WTC11 (cell line): ENCODE measurements around the gene PDIA2. TPM values are rescaled to one million over a fixed set of nuclear protein-coding genes. Genes with fewer than 3 reads are reported as not detected.

Source experiments
- ATAC-seq: fragments of 200-7000 bp; cut with Tn5 transposase; 2 replicates; pipeline ENCODE4 v1.10.0; 2021; ENCODE audit warnings: mild to moderate bottlenecking, moderate library complexity
- CTCF ChIA-PET: fragments of 300-600 bp; sonication (Branson Sonifier 250); formaldehyde crosslinking; loops from one replicate; lab custom pipeline; 2021; ENCODE audit warnings: antibody characterized with exemption; lab: Charles Lee
- POLR2A ChIA-PET: fragments of 350-600 bp; sonication (Branson Sonifier 250); formaldehyde crosslinking; loops from one replicate; lab custom pipeline; 2021; ENCODE audit warnings: antibody characterized with exemption; lab: Charles Lee
- DNase-seq: peaks from one replicate; pipeline ENCODE4 v3.0.0; 2021; ENCODE audit warnings: low spot score
- H3K27ac Mint-ChIP-seq: 2 replicates; pipeline ENCODE4 v1.8.0; 2021; ENCODE audit warnings: mixed read lengths
- H3K27me3 Mint-ChIP-seq: 2 replicates; pipeline ENCODE4 v1.8.0; 2021; ENCODE audit warnings: low read depth, mild to moderate bottlenecking, moderate library complexity, mixed read lengths
- H3K36me3 Mint-ChIP-seq: 2 replicates; pipeline ENCODE4 v1.8.0; 2021; ENCODE audit warnings: mixed read lengths
- H3K4me1 Mint-ChIP-seq: 2 replicates; pipeline ENCODE4 v1.8.0; 2022; ENCODE audit warnings: mixed read lengths
- H3K4me3 Mint-ChIP-seq: 2 replicates; pipeline ENCODE4 v1.8.0; 2021; ENCODE audit warnings: mild to moderate bottlenecking, moderate library complexity, mixed read lengths
- H3K9me3 Mint-ChIP-seq: 2 replicates; pipeline ENCODE4 v1.8.0; 2021; ENCODE audit warnings: mixed read lengths
- ATF6 ChIP-seq: sonication (generic); formaldehyde crosslinking; IDR thresholded peaks from 2 replicates; pipeline ENCODE4 v1.8.1; 2023; ENCODE audit warnings: mild to moderate bottlenecking, missing genetic modification reagents
- CBFB ChIP-seq: sonication (generic); formaldehyde crosslinking; IDR thresholded peaks from 2 replicates; pipeline ENCODE4 v1.8.1; 2022; ENCODE audit warnings: mild to moderate bottlenecking, low read depth, missing genetic modification reagents
- CDX4 ChIP-seq: fragments of 250-450 bp; sonication (Bioruptor Pico); IDR thresholded peaks from 2 replicates; pipeline ENCODE4 v1.9.0; 2021; ENCODE audit warnings: moderate library complexity, mild to moderate bottlenecking, inconsistent platforms, borderline replicate concordance
- CREB1 ChIP-seq: sonication (generic); formaldehyde crosslinking; IDR thresholded peaks from 2 replicates; pipeline ENCODE4 v1.8.0; 2023; ENCODE audit warnings: mild to moderate bottlenecking, missing genetic modification reagents
- ESRRA ChIP-seq: sonication (generic); formaldehyde crosslinking; IDR thresholded peaks from 2 replicates; pipeline ENCODE4 v1.8.1; 2022; ENCODE audit warnings: mild to moderate bottlenecking, missing genetic modification reagents, borderline replicate concordance
- GRHL2 ChIP-seq: fragments of 250-450 bp; sonication (Bioruptor Pico); IDR thresholded peaks from 2 replicates; pipeline ENCODE4 v1.8.0; 2022; ENCODE audit warnings: mild to moderate bottlenecking, moderate library complexity; ENCODE audit not compliant: insufficient replicate concordance, severe bottlenecking
- JUN ChIP-seq: sonication (generic); formaldehyde crosslinking; IDR thresholded peaks from 2 replicates; pipeline ENCODE4 v1.8.0; 2023; ENCODE audit warnings: mild to moderate bottlenecking, missing genetic modification reagents
- MXD4 ChIP-seq: fragments of 250-450 bp; sonication (Bioruptor Pico); IDR thresholded peaks from 2 replicates; pipeline ENCODE4 v1.8.0; 2021; ENCODE audit warnings: mild to moderate bottlenecking, moderate library complexity, borderline replicate concordance
- PREB ChIP-seq: sonication (generic); formaldehyde crosslinking; IDR thresholded peaks from 2 replicates; pipeline ENCODE4 v1.8.1; 2022; ENCODE audit warnings: mild to moderate bottlenecking, missing genetic modification reagents, moderate library complexity, borderline replicate concordance
- TEAD4 ChIP-seq: sonication (generic); formaldehyde crosslinking; IDR thresholded peaks from 2 replicates; pipeline ENCODE4 v1.8.0; 2022; ENCODE audit warnings: mild to moderate bottlenecking, missing genetic modification reagents
- ZMAT4 ChIP-seq: fragments of 250-450 bp; sonication (Bioruptor Pico); IDR thresholded peaks from 2 replicates; pipeline ENCODE4 v1.9.0; 2021; ENCODE audit warnings: mild to moderate bottlenecking
- ZNF138 ChIP-seq: sonication (generic); formaldehyde crosslinking; conservative IDR thresholded peaks from 2 replicates; pipeline ENCODE4 v1.8.1; 2022; ENCODE audit warnings: mild to moderate bottlenecking, moderate library complexity, missing genetic modification reagents
- ZNF232 ChIP-seq: sonication (generic); formaldehyde crosslinking; IDR thresholded peaks from 2 replicates; pipeline ENCODE4 v1.8.0; 2022; ENCODE audit warnings: mild to moderate bottlenecking, missing genetic modification reagents
- ZNF317 ChIP-seq: sonication (generic); formaldehyde crosslinking; IDR thresholded peaks from 2 replicates; pipeline ENCODE4 v1.8.1; 2023; ENCODE audit warnings: low read depth, mild to moderate bottlenecking, moderate library complexity, missing genetic modification reagents, borderline replicate concordance
- ZNF416 ChIP-seq: fragments of 250-450 bp; sonication (Bioruptor Pico); IDR thresholded peaks from 2 replicates; pipeline ENCODE4 v1.9.0; 2021; ENCODE audit warnings: mild to moderate bottlenecking, inconsistent platforms
- ZNF512 ChIP-seq: sonication (generic); formaldehyde crosslinking; IDR thresholded peaks from 2 replicates; pipeline ENCODE4 v1.8.1; 2022; ENCODE audit warnings: missing genetic modification reagents, borderline replicate concordance
- total RNA-seq: library from RNA; stranded (reverse); gene quantifications from 3 replicates; pipeline ENCODE4 v1.2.3, GENCODE V29; 2021
- TF ChIP-seq, protein P1 (sequence below): sonication (generic); formaldehyde crosslinking; IDR thresholded peaks from 2 replicates; pipeline ENCODE4 v1.8.0; 2022; ENCODE audit warnings: mild to moderate bottlenecking, missing genetic modification reagents
- TF ChIP-seq, protein P2 (sequence below): sonication (generic); formaldehyde crosslinking; IDR thresholded peaks from 2 replicates; pipeline ENCODE4 v1.8.0; 2022; ENCODE audit warnings: mild to moderate bottlenecking, missing genetic modification reagents
- TF ChIP-seq, protein P3 (sequence below): sonication (generic); formaldehyde crosslinking; conservative IDR thresholded peaks from 2 replicates; pipeline ENCODE4 v1.8.1; 2023; ENCODE audit warnings: mild to moderate bottlenecking, low read depth, missing genetic modification reagents, moderate library complexity
- TF ChIP-seq, protein P4 (sequence below): fragments of 250-450 bp; sonication (Bioruptor Pico); IDR thresholded peaks from 2 replicates; pipeline ENCODE4 v1.9.0; 2021; ENCODE audit warnings: mild to moderate bottlenecking

The PDIA2 gene
- total RNA-seq, 1 experiment from 2014 or later: 2.4 TPM

- no peaks in the 10 kb centered on the region for H3K9me3 Mint-ChIP-seq
- peaks cover 30% of the 10 kb centered on the region for H3K4me1 Mint-ChIP-seq
- peak overlapping the region; percentile 83; the same call in 1 of the 2 replicates for H3K27ac Mint-ChIP-seq
- CTCF ChIA-PET: interaction anchor here (0.7 to 1.4 kb wide), 4 partner anchors 10 to 214 kb away, joined by 3 to 4 read pairs (median 3); no protein-coding TSS in a partner anchor
- H3K27me3 Mint-ChIP-seq: no peaks in the 10 kb centered on the region
- no peak overlapping the region for H3K4me3 Mint-ChIP-seq
- TF ChIP-seq, protein P1, sequence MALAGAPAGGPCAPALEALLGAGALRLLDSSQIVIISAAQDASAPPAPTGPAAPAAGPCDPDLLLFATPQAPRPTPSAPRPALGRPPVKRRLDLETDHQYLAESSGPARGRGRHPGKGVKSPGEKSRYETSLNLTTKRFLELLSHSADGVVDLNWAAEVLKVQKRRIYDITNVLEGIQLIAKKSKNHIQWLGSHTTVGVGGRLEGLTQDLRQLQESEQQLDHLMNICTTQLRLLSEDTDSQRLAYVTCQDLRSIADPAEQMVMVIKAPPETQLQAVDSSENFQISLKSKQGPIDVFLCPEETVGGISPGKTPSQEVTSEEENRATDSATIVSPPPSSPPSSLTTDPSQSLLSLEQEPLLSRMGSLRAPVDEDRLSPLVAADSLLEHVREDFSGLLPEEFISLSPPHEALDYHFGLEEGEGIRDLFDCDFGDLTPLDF (CRISPR knock-in tag): no peak
- no peak for TF ChIP-seq ATF6
- TF ChIP-seq, protein P2, sequence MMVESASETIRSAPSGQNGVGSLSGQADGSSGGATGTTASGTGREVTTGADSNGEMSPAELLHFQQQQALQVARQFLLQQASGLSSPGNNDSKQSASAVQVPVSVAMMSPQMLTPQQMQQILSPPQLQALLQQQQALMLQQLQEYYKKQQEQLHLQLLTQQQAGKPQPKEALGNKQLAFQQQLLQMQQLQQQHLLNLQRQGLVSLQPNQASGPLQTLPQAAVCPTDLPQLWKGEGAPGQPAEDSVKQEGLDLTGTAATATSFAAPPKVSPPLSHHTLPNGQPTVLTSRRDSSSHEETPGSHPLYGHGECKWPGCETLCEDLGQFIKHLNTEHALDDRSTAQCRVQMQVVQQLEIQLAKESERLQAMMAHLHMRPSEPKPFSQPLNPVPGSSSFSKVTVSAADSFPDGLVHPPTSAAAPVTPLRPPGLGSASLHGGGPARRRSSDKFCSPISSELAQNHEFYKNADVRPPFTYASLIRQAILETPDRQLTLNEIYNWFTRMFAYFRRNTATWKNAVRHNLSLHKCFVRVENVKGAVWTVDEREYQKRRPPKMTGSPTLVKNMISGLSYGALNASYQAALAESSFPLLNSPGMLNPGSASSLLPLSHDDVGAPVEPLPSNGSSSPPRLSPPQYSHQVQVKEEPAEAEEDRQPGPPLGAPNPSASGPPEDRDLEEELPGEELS (CRISPR knock-in tag): no peak
- no peak for TF ChIP-seq MXD4 (CRISPR knock-in tag)
- TF ChIP-seq JUN: no peak
- no peak for TF ChIP-seq PREB (CRISPR knock-in tag)
- no peak for TF ChIP-seq ZMAT4
- TF ChIP-seq, protein P3, sequence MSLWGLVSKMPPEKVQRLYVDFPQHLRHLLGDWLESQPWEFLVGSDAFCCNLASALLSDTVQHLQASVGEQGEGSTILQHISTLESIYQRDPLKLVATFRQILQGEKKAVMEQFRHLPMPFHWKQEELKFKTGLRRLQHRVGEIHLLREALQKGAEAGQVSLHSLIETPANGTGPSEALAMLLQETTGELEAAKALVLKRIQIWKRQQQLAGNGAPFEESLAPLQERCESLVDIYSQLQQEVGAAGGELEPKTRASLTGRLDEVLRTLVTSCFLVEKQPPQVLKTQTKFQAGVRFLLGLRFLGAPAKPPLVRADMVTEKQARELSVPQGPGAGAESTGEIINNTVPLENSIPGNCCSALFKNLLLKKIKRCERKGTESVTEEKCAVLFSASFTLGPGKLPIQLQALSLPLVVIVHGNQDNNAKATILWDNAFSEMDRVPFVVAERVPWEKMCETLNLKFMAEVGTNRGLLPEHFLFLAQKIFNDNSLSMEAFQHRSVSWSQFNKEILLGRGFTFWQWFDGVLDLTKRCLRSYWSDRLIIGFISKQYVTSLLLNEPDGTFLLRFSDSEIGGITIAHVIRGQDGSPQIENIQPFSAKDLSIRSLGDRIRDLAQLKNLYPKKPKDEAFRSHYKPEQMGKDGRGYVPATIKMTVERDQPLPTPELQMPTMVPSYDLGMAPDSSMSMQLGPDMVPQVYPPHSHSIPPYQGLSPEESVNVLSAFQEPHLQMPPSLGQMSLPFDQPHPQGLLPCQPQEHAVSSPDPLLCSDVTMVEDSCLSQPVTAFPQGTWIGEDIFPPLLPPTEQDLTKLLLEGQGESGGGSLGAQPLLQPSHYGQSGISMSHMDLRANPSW (CRISPR knock-in tag): no peak
- TF ChIP-seq ZNF138 (CRISPR knock-in tag): no peak
- TF ChIP-seq, protein P4, sequence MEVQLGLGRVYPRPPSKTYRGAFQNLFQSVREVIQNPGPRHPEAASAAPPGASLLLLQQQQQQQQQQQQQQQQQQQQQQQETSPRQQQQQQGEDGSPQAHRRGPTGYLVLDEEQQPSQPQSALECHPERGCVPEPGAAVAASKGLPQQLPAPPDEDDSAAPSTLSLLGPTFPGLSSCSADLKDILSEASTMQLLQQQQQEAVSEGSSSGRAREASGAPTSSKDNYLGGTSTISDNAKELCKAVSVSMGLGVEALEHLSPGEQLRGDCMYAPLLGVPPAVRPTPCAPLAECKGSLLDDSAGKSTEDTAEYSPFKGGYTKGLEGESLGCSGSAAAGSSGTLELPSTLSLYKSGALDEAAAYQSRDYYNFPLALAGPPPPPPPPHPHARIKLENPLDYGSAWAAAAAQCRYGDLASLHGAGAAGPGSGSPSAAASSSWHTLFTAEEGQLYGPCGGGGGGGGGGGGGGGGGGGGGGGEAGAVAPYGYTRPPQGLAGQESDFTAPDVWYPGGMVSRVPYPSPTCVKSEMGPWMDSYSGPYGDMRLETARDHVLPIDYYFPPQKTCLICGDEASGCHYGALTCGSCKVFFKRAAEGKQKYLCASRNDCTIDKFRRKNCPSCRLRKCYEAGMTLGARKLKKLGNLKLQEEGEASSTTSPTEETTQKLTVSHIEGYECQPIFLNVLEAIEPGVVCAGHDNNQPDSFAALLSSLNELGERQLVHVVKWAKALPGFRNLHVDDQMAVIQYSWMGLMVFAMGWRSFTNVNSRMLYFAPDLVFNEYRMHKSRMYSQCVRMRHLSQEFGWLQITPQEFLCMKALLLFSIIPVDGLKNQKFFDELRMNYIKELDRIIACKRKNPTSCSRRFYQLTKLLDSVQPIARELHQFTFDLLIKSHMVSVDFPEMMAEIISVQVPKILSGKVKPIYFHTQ: no peak
- TF ChIP-seq CREB1: no peak
- no peak for TF ChIP-seq TEAD4 (CRISPR knock-in tag)
- TF ChIP-seq GRHL2 (CRISPR knock-in tag): no peak
- TF ChIP-seq CDX4: no peak
- TF ChIP-seq ESRRA (CRISPR knock-in tag): no peak
- TF ChIP-seq ZNF512 (CRISPR knock-in tag): no peak
- TF ChIP-seq ZNF317 (CRISPR knock-in tag): no peak
- no peak for TF ChIP-seq ZNF416
- no peak for TF ChIP-seq ZNF232 (CRISPR knock-in tag)
- no peak for TF ChIP-seq CBFB (CRISPR knock-in tag)
- TF ChIP-seq, all 79 proteins: peak for 0
- no peak for DNase-seq
- POLR2A ChIA-PET: interaction anchor here (0.5 to 0.6 kb wide), 2 partner anchors 18 to 215 kb away, joined by 3 to 4 read pairs; no protein-coding TSS in a partner anchor
- H3K36me3 Mint-ChIP-seq: peaks cover 4% of the 10 kb centered on the region; the same call in 1 of the 2 replicates
- no peak for ATAC-seq
Observed at GRCh38 chr16:321532-321931, 38.6 kb downstream of the PDIA2 start.
